ENCODE results near the gene PRKG1. TPM values are rescaled to one million over a fixed set of nuclear protein-coding genes. Genes with fewer than 3 reads are reported as not detected.

PRKG1 gene
- 1.7 and 3.0 TPM in 2 replicates for total RNA-seq

GRCh38 chr10:51074238-51075028 is at the start of gene PRKG1:
TSS of gene PRKG1 (plus strand) at chr10:51074487.

GRCh38 chr10:51699475-51700227 is 625.4 kb downstream of the PRKG1 start, which contains the start of gene CSTF2T:
TSS of gene CSTF2T (minus strand) at chr10:51699595. CDS start at chr10:51699549, 46 bp downstream.

DNA sequence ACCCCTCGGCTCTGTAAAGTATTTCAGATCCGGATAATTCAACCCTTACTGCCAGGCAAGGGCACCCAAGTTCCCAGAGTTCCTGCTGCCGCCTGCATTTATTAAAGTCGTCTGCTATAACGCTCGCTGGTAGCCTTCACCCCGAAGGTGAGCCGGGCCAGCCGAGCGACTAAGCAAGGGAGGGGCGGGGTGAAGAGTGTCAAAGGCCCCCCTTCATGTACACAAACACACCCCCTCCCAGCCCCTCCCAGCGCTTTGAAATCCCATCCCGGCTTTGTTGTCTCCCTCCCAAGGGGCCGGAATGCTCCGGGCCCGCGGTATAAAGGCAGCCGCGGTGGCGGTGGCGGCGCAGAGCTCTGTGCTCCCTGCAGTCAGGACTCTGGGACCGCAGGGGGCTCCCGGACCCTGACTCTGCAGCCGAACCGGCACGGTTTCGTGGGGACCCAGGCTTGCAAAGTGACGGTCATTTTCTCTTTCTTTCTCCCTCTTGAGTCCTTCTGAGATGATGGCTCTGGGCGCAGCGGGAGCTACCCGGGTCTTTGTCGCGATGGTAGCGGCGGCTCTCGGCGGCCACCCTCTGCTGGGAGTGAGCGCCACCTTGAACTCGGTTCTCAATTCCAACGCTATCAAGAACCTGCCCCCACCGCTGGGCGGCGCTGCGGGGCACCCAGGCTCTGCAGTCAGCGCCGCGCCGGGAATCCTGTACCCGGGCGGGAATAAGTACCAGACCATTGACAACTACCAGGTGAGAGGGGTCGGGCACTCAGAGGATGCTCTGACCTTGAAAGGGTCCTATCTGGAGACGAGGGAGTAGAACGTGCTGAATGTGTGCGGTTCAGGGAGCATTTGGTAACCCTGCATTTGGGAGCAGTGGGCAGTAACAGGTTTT is 1239.9 kb downstream of the PRKG1 start, which contains the start of gene DKK1:
DKK1 (plus strand) TSS at position 349 of the 889 bp plus-strand sequence; CDS start at position 503, 154 bp downstream.

Other genes starting within 250 kb of the PRKG1 start
- not detected in 2 replicates for gene A1CF, start 188.9 kb upstream of the PRKG1 start, total RNA-seq